GM12891 (cell line): ENCODE data around the gene RPGRIP1L.

Experiments
- POLR2A ChIP-seq: IDR thresholded peaks from 2 replicates; pipeline ENCODE4 v1.6.1; 2011; ENCODE audit warnings: low read depth, low read length, control low read depth
- POLR2AphosphoS5 ChIP-seq: IDR thresholded peaks from 2 replicates; pipeline ENCODE4 v1.6.1; 2011; ENCODE audit warnings: low read depth, low read length, control low read depth
- SPI1 ChIP-seq: IDR thresholded peaks from 2 replicates; pipeline ENCODE4 v1.6.1; 2011; ENCODE audit warnings: low read depth, low read length, control low read depth
- TAF1 ChIP-seq: IDR thresholded peaks from 2 replicates; pipeline ENCODE4 v1.6.1; 2011; ENCODE audit warnings: low read depth, low read length, control low read depth

DNA sequence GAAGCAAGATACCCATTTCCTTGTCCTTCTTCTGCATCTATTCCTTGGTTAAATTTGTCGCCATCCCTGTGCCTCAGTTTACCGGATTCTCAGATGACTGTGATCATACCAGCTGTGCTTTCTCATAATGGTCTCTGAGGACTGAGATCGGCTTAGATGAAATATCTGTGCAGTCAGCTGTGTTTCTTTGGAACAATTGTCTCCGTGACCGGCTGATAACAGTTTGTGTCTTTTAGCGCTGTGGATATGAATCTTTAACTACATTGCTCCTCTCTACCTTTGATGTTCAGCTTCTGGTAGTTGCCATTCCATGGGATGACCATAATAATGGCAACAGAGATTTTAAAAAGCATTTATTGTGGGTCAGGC lies 770 bp upstream of the RPGRIP1L start:
- TF ChIP-seq POLR2A = no peak
- TF ChIP-seq TAF1 = no peak
- no peak for TF ChIP-seq POLR2AphosphoS5
- no peak for TF ChIP-seq SPI1
